A549 (cell line): ENCODE results near the gene MTG1.

Experiments
- CHD4 ChIP-seq: fragments of 200-600 bp; sonication (generic); IDR thresholded peaks from 2 replicates; pipeline ENCODE4 v1.6.1; 2016; ENCODE audit warnings: antibody characterized with exemption, mild to moderate bottlenecking, borderline replicate concordance
- EP300 ChIP-seq, 2 experiments: fragments of >200 bp; sonication (Bioruptor Twin); formaldehyde crosslinking; IDR thresholded peaks; 2 replicates in 1 of 2; 3 replicates in 1 of 2; pipeline ENCODE4 v1.6.1; 2016 to 2017
- MYC ChIP-seq: IDR thresholded peaks from 2 replicates; pipeline ENCODE4 v1.6.1; 2012; ENCODE audit warnings: mild to moderate bottlenecking, inconsistent platforms, low read length, improper control_type of control experiment, borderline replicate concordance
- POLR2A ChIP-seq: IDR thresholded peaks from 2 replicates; pipeline ENCODE4 v1.6.1; 2012; ENCODE audit warnings: mild to moderate bottlenecking, low read length
- SMC3 ChIP-seq: fragments of >200 bp; sonication (Bioruptor Twin); formaldehyde crosslinking; IDR thresholded peaks from 3 replicates; pipeline ENCODE4 v1.6.1; 2018; ENCODE audit warnings: inconsistent platforms
- ZFP36 ChIP-seq: fragments of 450-650 bp; IDR thresholded peaks from 2 replicates; pipeline ENCODE4 v1.6.1; 2014; ENCODE audit warnings: borderline replicate concordance; ENCODE audit not compliant: partially characterized antibody
- TF ChIP-seq, protein P1 (sequence below): fragments of >200 bp; sonication (Bioruptor Twin); formaldehyde crosslinking; IDR thresholded peaks from 3 replicates; pipeline ENCODE4 v1.5.1; 2016
- TF ChIP-seq, protein P2 (sequence below): IDR thresholded peaks from 2 replicates; pipeline ENCODE4 v1.6.1; 2012; ENCODE audit warnings: low read depth, borderline replicate concordance
- TF ChIP-seq, protein P3 (sequence below): IDR thresholded peaks from 2 replicates; pipeline ENCODE4 v1.6.1; 2012
- TF ChIP-seq, protein P4 (sequence below): IDR thresholded peaks from 2 replicates; pipeline ENCODE4 v1.6.1; 2012

DNA sequence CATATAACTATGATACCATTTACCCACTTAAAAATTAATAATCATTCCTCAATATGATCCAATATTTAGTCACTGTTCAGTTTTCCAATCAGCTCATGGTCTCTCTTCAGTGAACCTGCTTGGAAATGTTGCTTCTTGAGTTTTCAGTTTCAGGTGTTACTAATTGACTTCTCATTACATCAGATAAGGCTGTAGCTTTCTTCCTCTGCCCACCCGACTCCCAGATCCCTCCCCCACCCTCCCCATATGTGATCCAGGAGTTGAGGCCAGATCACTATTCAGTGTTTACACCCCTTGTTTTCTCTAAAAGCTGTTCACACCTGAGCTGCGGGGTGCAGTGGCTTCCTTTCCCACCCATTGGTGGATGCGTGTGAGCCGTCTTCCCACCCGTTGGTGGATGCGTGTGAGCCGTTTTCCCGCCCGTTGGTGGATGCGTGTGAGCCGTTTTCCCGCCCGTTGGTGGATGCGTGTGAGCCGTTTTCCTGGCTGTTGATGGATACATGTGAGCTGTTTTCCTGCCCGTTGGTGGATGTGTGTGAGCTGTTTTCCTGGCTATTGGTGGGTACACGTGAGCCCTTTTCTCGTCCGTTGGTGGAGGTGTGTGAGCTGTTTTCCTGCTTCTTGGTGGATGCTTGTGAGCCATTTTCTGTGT is 3.2 kb upstream of the MTG1 start:
- TF ChIP-seq ZFP36 (no peak), POLR2A (no peak), SMC3 (no peak), CHD4 (no peak), EP300 (IDR thresholded peaks at IDR 0.05) (no peak), MYC (no peak)
- TF ChIP-seq, protein P1, sequence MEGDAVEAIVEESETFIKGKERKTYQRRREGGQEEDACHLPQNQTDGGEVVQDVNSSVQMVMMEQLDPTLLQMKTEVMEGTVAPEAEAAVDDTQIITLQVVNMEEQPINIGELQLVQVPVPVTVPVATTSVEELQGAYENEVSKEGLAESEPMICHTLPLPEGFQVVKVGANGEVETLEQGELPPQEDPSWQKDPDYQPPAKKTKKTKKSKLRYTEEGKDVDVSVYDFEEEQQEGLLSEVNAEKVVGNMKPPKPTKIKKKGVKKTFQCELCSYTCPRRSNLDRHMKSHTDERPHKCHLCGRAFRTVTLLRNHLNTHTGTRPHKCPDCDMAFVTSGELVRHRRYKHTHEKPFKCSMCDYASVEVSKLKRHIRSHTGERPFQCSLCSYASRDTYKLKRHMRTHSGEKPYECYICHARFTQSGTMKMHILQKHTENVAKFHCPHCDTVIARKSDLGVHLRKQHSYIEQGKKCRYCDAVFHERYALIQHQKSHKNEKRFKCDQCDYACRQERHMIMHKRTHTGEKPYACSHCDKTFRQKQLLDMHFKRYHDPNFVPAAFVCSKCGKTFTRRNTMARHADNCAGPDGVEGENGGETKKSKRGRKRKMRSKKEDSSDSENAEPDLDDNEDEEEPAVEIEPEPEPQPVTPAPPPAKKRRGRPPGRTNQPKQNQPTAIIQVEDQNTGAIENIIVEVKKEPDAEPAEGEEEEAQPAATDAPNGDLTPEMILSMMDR = no peak
- TF ChIP-seq, protein P2, sequence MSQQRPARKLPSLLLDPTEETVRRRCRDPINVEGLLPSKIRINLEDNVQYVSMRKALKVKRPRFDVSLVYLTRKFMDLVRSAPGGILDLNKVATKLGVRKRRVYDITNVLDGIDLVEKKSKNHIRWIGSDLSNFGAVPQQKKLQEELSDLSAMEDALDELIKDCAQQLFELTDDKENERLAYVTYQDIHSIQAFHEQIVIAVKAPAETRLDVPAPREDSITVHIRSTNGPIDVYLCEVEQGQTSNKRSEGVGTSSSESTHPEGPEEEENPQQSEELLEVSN = no peak
- TF ChIP-seq, protein P3, sequence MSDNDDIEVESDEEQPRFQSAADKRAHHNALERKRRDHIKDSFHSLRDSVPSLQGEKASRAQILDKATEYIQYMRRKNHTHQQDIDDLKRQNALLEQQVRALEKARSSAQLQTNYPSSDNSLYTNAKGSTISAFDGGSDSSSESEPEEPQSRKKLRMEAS = no peak
- TF ChIP-seq, protein P4, sequence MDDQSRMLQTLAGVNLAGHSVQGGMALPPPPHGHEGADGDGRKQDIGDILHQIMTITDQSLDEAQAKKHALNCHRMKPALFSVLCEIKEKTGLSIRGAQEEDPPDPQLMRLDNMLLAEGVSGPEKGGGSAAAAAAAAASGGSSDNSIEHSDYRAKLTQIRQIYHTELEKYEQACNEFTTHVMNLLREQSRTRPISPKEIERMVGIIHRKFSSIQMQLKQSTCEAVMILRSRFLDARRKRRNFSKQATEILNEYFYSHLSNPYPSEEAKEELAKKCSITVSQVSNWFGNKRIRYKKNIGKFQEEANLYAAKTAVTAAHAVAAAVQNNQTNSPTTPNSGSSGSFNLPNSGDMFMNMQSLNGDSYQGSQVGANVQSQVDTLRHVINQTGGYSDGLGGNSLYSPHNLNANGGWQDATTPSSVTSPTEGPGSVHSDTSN = no peak
